Esophagus (tissue), 2 donors: ENCODE data around the gene MADD. TPM values are rescaled to one million over a fixed set of nuclear protein-coding genes. Genes with fewer than 3 reads are reported as not detected.

ENCODE experiments used
- H3K27ac ChIP-seq, 2 donors: one replicate each; pipeline ENCODE4 v1.5.1; 2013; ENCODE audit warnings: low read depth in 2 of 2, mild to moderate bottlenecking in 2 of 2, inconsistent platforms in 1 of 2, low read length in 1 of 2, moderate library complexity in 1 of 2
- H3K27me3 ChIP-seq, 2 donors: one replicate each; pipeline ENCODE4 v1.6.1; 2013; ENCODE audit warnings: low read length in 2 of 2, control low read depth in 1 of 2, mild to moderate bottlenecking in 1 of 2; ENCODE audit not compliant: insufficient read depth in 2 of 2, control insufficient read depth in 1 of 2
- H3K36me3 ChIP-seq, 2 donors: one replicate each; pipeline ENCODE4 v1.6.1; 2013; ENCODE audit warnings: low read length in 1 of 2; ENCODE audit not compliant: control insufficient read depth in 2 of 2, insufficient read depth in 2 of 2
- H3K4me1 ChIP-seq, 2 donors: one replicate each; pipeline ENCODE4 v1.6.1; 2013; ENCODE audit warnings: low read length in 1 of 2; ENCODE audit not compliant: control insufficient read depth in 2 of 2, insufficient read depth in 2 of 2
- H3K4me3 ChIP-seq, 2 donors: one replicate each; pipeline ENCODE4 v1.5.1; 2013; ENCODE audit warnings: low read length in 2 of 2, mild to moderate bottlenecking in 2 of 2, low read depth in 1 of 2, moderate library complexity in 1 of 2
- H3K9me3 ChIP-seq, 2 donors: one replicate each; pipeline ENCODE4 v1.6.1; 2013; ENCODE audit warnings: mild to moderate bottlenecking in 2 of 2, low read depth in 1 of 2, low read length in 1 of 2, moderate library complexity in 1 of 2; ENCODE audit not compliant: control insufficient read depth in 2 of 2, insufficient read depth in 1 of 2
- WGBS, 2 donors: extraction: QIAGEN DNeasy Blood & Tissue Kit; methylation state at CpG; one replicate each; pipeline ENCODE4 v1.1.7; 2013; 5-methylcytosine and 5-hydroxymethylcytosine counted together
- polyA plus RNA-seq, 2 donors: library from polyadenylated mRNA; stranded (reverse); fragments of 200-250 nt; gene quantifications; one replicate each; pipeline ENCODE4 v1.2.3, GENCODE V29; 2013
- donor health status: healthy with polysubstance abuse.
- donor health status: Bipolar disorder and iron deficiency.

The MADD gene
- polyA plus RNA-seq, 2 donors, result 8.2 to 11.0 TPM

GRCh38 chr11:47248664-47249377 is 21.1 kb upstream of the MADD start, which contains the start of gene ACP2:
ACP2 (minus strand) TSS chr11:47248814; CDS start chr11:47248789, 25 bp downstream.
- 0% methylated on average over 45 of the region's 45 CpGs for WGBS, 2 donors
- H3K36me3 ChIP-seq, result peaks cover 0 to 11% of the 10 kb centered on the region in 2 donors

GRCh38 chr11:47249378-47249715 is 20.6 kb upstream of the MADD start:
- Histone ChIP-seq H3K9me3 (no peaks in the 10 kb centered on the region), H3K27me3 (no peaks in the 10 kb centered on the region), H3K36me3 (peaks cover 0 to 11% of the 10 kb centered on the region in 2 donors), H3K4me1 (peaks cover 6 to 14% of the 10 kb centered on the region in 2 donors), H3K4me3 (peak overlapping the region; percentile 79 to 89), H3K27ac (peak overlapping the region in 1 of 2 donors; percentile 87)
- WGBS, 2 donors, result 50 to 52% methylated on average over 3 of the region's 3 CpGs

More at GRCh38 chr11:47248664-47249377, 21.1 kb upstream of the MADD start, which contains the start of gene ACP2:
- Histone ChIP-seq H3K4me1 (peaks cover 6 to 14% of the 10 kb centered on the region in 2 donors), H3K4me3 (peak within 1 kb of the TSS; percentile 79 to 89), H3K9me3 (no peaks in the 10 kb centered on the region), H3K27me3 (no peaks in the 10 kb centered on the region), H3K27ac (peak within 1 kb of the TSS; percentile 76 to 87)

GRCh38 chr11:47251751-47252150 is 18.2 kb upstream of the MADD start:
- no peaks in the 10 kb centered on the region for H3K36me3 ChIP-seq
- H3K4me3 ChIP-seq, result no peak overlapping the region
- H3K27me3 ChIP-seq, result no peaks in the 10 kb centered on the region
- WGBS, 2 donors, result 88 to 89% methylated on average over 3 of the region's 3 CpGs
- no peak overlapping the region for H3K27ac ChIP-seq
- no peaks in the 10 kb centered on the region for H3K9me3 ChIP-seq
- H3K4me1 ChIP-seq, result peaks cover 6 to 14% of the 10 kb centered on the region in 2 donors

- 53 to 87% methylated on average over 2 of the region's 2 CpGs for WGBS, 2 donors
- Histone ChIP-seq H3K36me3 (no peaks in the 10 kb centered on the region), H3K27ac (peak overlapping the region in 1 of 2 donors; percentile 8), H3K27me3 (no peaks in the 10 kb centered on the region), H3K4me1 (peaks cover 4 to 9% of the 10 kb centered on the region in 2 donors), H3K4me3 (no peak overlapping the region), H3K9me3 (no peaks in the 10 kb centered on the region)
Observed at GRCh38 chr11:47253660-47254059, 16.3 kb upstream of the MADD start.

GRCh38 chr11:47254386-47254785 is 15.5 kb upstream of the MADD start:
- H3K27me3 ChIP-seq, result no peaks in the 10 kb centered on the region

GRCh38 chr11:47256374-47256773 is 13.6 kb upstream of the MADD start:
- Histone ChIP-seq H3K27ac (no peak overlapping the region), H3K27me3 (no peaks in the 10 kb centered on the region), H3K9me3 (no peaks in the 10 kb centered on the region)

More at GRCh38 chr11:47254386-47254785, 15.5 kb upstream of the MADD start:
- no peaks in the 10 kb centered on the region for H3K36me3 ChIP-seq
- 29 to 61% methylated on average over 3 of the region's 3 CpGs for WGBS, 2 donors
- H3K4me1 ChIP-seq, result peaks cover 4 to 6% of the 10 kb centered on the region in 2 donors
- no peak overlapping the region for H3K4me3 ChIP-seq
- no peaks in the 10 kb centered on the region for H3K9me3 ChIP-seq
- peak overlapping the region; percentile 30 to 66 for H3K27ac ChIP-seq

GRCh38 chr11:47257177-47257516 is 12.8 kb upstream of the MADD start:
- Histone ChIP-seq H3K4me1 (peaks cover 3 to 4% of the 10 kb centered on the region in 2 donors), H3K36me3 (peaks cover 3 to 5% of the 10 kb centered on the region in 2 donors), H3K27ac (peak overlapping the region; percentile 38 to 46), H3K4me3 (no peak overlapping the region), H3K27me3 (no peaks in the 10 kb centered on the region), H3K9me3 (no peaks in the 10 kb centered on the region)
- WGBS, 2 donors, result 22 to 30% methylated on average over 2 of the region's 2 CpGs

More at GRCh38 chr11:47256374-47256773, 13.6 kb upstream of the MADD start:
- WGBS, 2 donors, result 89 to 93% methylated on average over 5 to 6 of the region's 6 CpGs
- Histone ChIP-seq H3K4me1 (peaks cover 3 to 4% of the 10 kb centered on the region in 2 donors), H3K4me3 (no peak overlapping the region), H3K36me3 (peaks cover 0 to 2% of the 10 kb centered on the region in 2 donors)

GRCh38 chr11:47257517-47258316 is 12.2 kb upstream of the MADD start, which contains the start of gene NR1H3:
NR1H3 (plus strand) TSS chr11:47257996; CDS start chr11:47259217, 1,221 bp downstream.
- peaks cover 3 to 4% of the 10 kb centered on the region in 2 donors for H3K4me1 ChIP-seq
- WGBS, 2 donors, result 11 to 13% methylated on average over 14 to 15 of the region's 15 CpGs

GRCh38 chr11:47258317-47258902 is 11.5 kb upstream of the MADD start:
- peak overlapping the region; percentile 26 to 38 for H3K27ac ChIP-seq
- 59 to 62% methylated on average over 11 of the region's 11 CpGs for WGBS, 2 donors
- no peaks in the 10 kb centered on the region for H3K27me3 ChIP-seq
- H3K9me3 ChIP-seq, result no peaks in the 10 kb centered on the region
- H3K36me3 ChIP-seq, result peaks cover 3 to 5% of the 10 kb centered on the region in 2 donors
- peaks cover 3 to 4% of the 10 kb centered on the region in 2 donors for H3K4me1 ChIP-seq
- peak overlapping the region; percentile 12 to 16 for H3K4me3 ChIP-seq

More at GRCh38 chr11:47257517-47258316, 12.2 kb upstream of the MADD start, which contains the start of gene NR1H3:
- Histone ChIP-seq H3K27me3 (no peaks in the 10 kb centered on the region), H3K36me3 (peaks cover 3 to 5% of the 10 kb centered on the region in 2 donors), H3K4me3 (peak within 1 kb of the TSS; percentile 12 to 16), H3K9me3 (no peaks in the 10 kb centered on the region), H3K27ac (peak within 1 kb of the TSS; percentile 38 to 46)
